Camera-type eye (tissue), 1 donor: ENCODE data around the gene KRTAP10-4. TPM values are rescaled to one million over a fixed set of nuclear protein-coding genes. Genes with fewer than 3 reads are reported as not detected.

Source experiments
- total RNA-seq: library from RNA; depleted of rRNA; stranded (reverse); fragments of >200 nt; gene quantifications from one replicate; pipeline ENCODE4 v1.2.3, GENCODE V29; 2014

KRTAP10-4 gene
- not detected for total RNA-seq

GRCh38 chr21:44573630-44574456 is at the start of gene KRTAP10-4:
KRTAP10-4 (plus strand) TSS chr21:44573729; CDS start chr21:44573759, 30 bp downstream.

GRCh38 chr21:44539991-44540666 is 33.4 kb upstream of the KRTAP10-4 start, which contains the start of gene KRTAP10-1:
KRTAP10-1 (minus strand) TSS chr21:44540195; CDS start chr21:44540150, 45 bp downstream.

GRCh38 chr21:44551340-44551961 is 22.1 kb upstream of the KRTAP10-4 start, which contains the start of gene KRTAP10-2:
KRTAP10-2 (minus strand) TSS chr21:44551505; CDS start chr21:44551458, 47 bp downstream.

GRCh38 chr21:44558695-44559094 is 14.8 kb upstream of the KRTAP10-4 start, which contains the start of gene KRTAP10-3:
KRTAP10-3 (minus strand) TSS chr21:44558795; CDS start chr21:44558715, 80 bp downstream.

GRCh38 chr21:44580231-44580821 is 6.8 kb downstream of the KRTAP10-4 start, which contains the start of gene KRTAP10-5:
KRTAP10-5 (minus strand) TSS chr21:44580604; CDS start chr21:44580578, 26 bp downstream.

GRCh38 chr21:44592446-44593311 is 19.1 kb downstream of the KRTAP10-4 start, which contains the start of gene KRTAP10-6:
KRTAP10-6 (minus strand) TSS chr21:44592505; CDS start chr21:44592484, 21 bp downstream.

GRCh38 chr21:44600118-44600978 is 26.8 kb downstream of the KRTAP10-4 start, which contains the start of gene KRTAP10-7:
KRTAP10-7 (plus strand) TSS chr21:44600597; CDS start chr21:44600622, 25 bp downstream.

GRCh38 chr21:44612029-44612486 is 38.5 kb downstream of the KRTAP10-4 start, which contains the start of gene KRTAP10-8:
KRTAP10-8 (plus strand) TSS chr21:44612079; CDS start chr21:44612101, 22 bp downstream.

Other genes with a start within 250 kb of the KRTAP10-4 start
- gene CFAP410, start 234.3 kb upstream of the KRTAP10-4 start, total RNA-seq = 25.6 TPM
- 3.0 TPM for gene TRPM2, start 220.1 kb upstream of the KRTAP10-4 start, total RNA-seq
- 3.4 TPM for gene LRRC3, start 118.2 kb upstream of the KRTAP10-4 start, total RNA-seq
- not detected for gene KRTAP10-1, start 33.5 kb upstream of the KRTAP10-4 start, total RNA-seq
- not detected for gene KRTAP10-2, start 22.2 kb upstream of the KRTAP10-4 start, total RNA-seq
- not detected for gene KRTAP10-3, start 14.9 kb upstream of the KRTAP10-4 start, total RNA-seq
- gene KRTAP10-5, start 6.9 kb downstream of the KRTAP10-4 start, total RNA-seq = not detected
- gene KRTAP10-6, start 18.8 kb downstream of the KRTAP10-4 start, total RNA-seq = not detected
- gene KRTAP10-7, start 26.9 kb downstream of the KRTAP10-4 start, total RNA-seq = not detected
- not detected for gene KRTAP10-8, start 38.4 kb downstream of the KRTAP10-4 start, total RNA-seq
- not detected for gene KRTAP10-9, start 53.4 kb downstream of the KRTAP10-4 start, total RNA-seq
- not detected for gene KRTAP10-10, start 63.6 kb downstream of the KRTAP10-4 start, total RNA-seq
- gene KRTAP10-11, start 72.7 kb downstream of the KRTAP10-4 start, total RNA-seq = not detected
- gene KRTAP12-4, start 80.9 kb downstream of the KRTAP10-4 start, total RNA-seq = not detected
- not detected for gene KRTAP12-3, start 84.2 kb downstream of the KRTAP10-4 start, total RNA-seq
- not detected for gene KRTAP12-2, start 93.2 kb downstream of the KRTAP10-4 start, total RNA-seq
- gene KRTAP12-1, start 108.4 kb downstream of the KRTAP10-4 start, total RNA-seq = not detected
- gene KRTAP10-12, start 123.4 kb downstream of the KRTAP10-4 start, total RNA-seq = not detected
- not detected for gene TSPEAR, start 137.8 kb downstream of the KRTAP10-4 start, total RNA-seq
- gene UBE2G2, start 228.1 kb downstream of the KRTAP10-4 start, total RNA-seq = 73.3 TPM
- gene SUMO3, start 244.3 kb downstream of the KRTAP10-4 start, total RNA-seq = 59.3 TPM